B cell (primary cell): Measurements from ENCODE around the gene HSPBP1.

Source experiments
- EZH2 ChIP-seq: IDR thresholded peaks from 2 replicates; pipeline ENCODE4 v1.6.1; 2012; ENCODE audit warnings: borderline replicate concordance, low read depth, mild to moderate bottlenecking, moderate library complexity, low read length; ENCODE audit not compliant: insufficient read depth, poor library complexity, severe bottlenecking
- TF ChIP-seq, protein P1 (sequence below): fragments of 200-600 bp; IDR thresholded peaks from one replicate; pipeline ENCODE4 v1.8.0; 2022; ENCODE audit warnings: antibody characterized with exemption, mild to moderate bottlenecking

DNA sequence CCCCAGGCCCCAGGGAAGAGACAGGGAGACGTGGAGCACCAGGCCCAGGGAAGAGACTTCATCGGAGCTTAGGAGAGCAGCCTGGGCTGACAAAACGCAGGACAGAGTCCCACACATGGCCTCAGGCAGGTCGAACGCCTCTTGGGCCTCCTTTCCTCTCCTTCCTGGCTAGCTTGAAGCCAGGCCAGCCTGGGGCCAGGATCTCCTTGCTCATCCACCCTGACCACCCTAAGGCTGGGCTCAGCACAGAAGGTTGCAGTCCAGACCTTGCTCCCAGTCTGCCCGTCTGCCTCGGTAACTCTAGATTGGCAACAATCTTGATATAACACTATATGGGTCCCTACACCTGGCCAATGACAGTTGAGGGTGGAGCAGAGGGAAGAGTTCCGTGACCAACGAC is 31.2 kb downstream of the HSPBP1 start:
- TF ChIP-seq, protein P1, sequence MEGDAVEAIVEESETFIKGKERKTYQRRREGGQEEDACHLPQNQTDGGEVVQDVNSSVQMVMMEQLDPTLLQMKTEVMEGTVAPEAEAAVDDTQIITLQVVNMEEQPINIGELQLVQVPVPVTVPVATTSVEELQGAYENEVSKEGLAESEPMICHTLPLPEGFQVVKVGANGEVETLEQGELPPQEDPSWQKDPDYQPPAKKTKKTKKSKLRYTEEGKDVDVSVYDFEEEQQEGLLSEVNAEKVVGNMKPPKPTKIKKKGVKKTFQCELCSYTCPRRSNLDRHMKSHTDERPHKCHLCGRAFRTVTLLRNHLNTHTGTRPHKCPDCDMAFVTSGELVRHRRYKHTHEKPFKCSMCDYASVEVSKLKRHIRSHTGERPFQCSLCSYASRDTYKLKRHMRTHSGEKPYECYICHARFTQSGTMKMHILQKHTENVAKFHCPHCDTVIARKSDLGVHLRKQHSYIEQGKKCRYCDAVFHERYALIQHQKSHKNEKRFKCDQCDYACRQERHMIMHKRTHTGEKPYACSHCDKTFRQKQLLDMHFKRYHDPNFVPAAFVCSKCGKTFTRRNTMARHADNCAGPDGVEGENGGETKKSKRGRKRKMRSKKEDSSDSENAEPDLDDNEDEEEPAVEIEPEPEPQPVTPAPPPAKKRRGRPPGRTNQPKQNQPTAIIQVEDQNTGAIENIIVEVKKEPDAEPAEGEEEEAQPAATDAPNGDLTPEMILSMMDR = no peak
- no peak for TF ChIP-seq EZH2
